Cardiac muscle cell (in vitro differentiated cells and primary cell): ENCODE results near the gene FAM168A. TPM values are rescaled to one million over a fixed set of nuclear protein-coding genes. Genes with fewer than 3 reads are reported as not detected.

Experiments
- DNase-seq, 2 donors: peaks; one replicate each; pipeline versions ENCODE4 v3.0.0 to v3.0.0-alpha.2; 2010 to 2017; ENCODE audit warnings: low read depth in 1 of 2, low spot score in 1 of 2
- H3K27ac ChIP-seq: fragments of 200-600 bp; sonication (generic); 2 replicates; pipeline ENCODE4 v1.5.1; 2016
- H3K27me3 ChIP-seq: fragments of 200-600 bp; sonication (generic); 2 replicates; pipeline ENCODE4 v1.6.0; 2016; ENCODE audit warnings: control low read depth
- H3K36me3 ChIP-seq: fragments of 200-600 bp; sonication (generic); 2 replicates; pipeline ENCODE4 v1.5.1; 2016; ENCODE audit warnings: control low read depth
- H3K4me1 ChIP-seq: fragments of 200-600 bp; sonication (generic); 2 replicates; pipeline ENCODE4 v1.8.1; 2017; ENCODE audit warnings: low read depth, mild to moderate bottlenecking, mixed run types
- H3K4me3 ChIP-seq: fragments of 200-600 bp; sonication (generic); 2 replicates; pipeline ENCODE4 v1.5.1; 2016; ENCODE audit warnings: mild to moderate bottlenecking
- H3K9me3 ChIP-seq: fragments of 200-600 bp; sonication (generic); 2 replicates; pipeline ENCODE4 v1.5.1; 2017; ENCODE audit warnings: low read depth, mild to moderate bottlenecking, control low read depth
- polyA plus RNA-seq: library from polyadenylated mRNA; unstranded; fragments of >200 nt; fragmentation: Nextera tagmentation; extraction: Ambion mirVana; gene quantifications from 2 replicates; pipeline ENCODE4 v1.2.1, GENCODE V29; 2016
- total RNA-seq: library from RNA; depleted of rRNA; stranded (reverse); fragments of >200 nt; gene quantifications from 2 replicates; pipeline ENCODE4 v1.2.3, GENCODE V29; 2016
- TF ChIP-seq, protein P1 (sequence below): IDR thresholded peaks from 2 replicates; pipeline ENCODE4 v1.5.1; 2012; ENCODE audit warnings: low read depth, mild to moderate bottlenecking, low read length

Gene FAM168A
- total and polyA plus RNA-seq, 2 experiments from 2014 or later = 9.7 to 32.4 TPM

DNA sequence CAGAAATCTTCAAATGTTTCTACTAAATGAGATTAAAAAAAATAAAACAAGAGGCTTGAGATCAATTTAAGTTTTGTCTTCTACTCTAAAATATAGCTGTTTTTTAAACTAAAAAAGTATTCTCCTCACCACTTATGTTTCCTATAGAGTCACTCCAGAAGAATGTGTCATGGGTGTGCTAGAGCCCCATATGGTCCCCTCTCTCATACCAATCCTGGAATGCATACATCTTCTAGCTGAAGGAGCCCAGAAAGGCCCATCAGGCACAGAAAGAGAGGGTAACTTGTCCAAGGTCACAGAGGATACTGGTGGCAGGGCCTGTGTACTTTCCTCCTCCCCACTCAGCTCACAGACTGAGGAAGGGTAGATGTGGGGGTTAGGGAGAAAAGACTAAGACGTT, 187.3 kb downstream of the FAM168A start:
- DNase-seq = no peak
- H3K4me1 ChIP-seq = peaks cover 3% of the 10 kb centered on the region
- peaks cover 4% of the 10 kb centered on the region for H3K36me3 ChIP-seq
- H3K27ac ChIP-seq = no peak overlapping the region
- no peaks in the 10 kb centered on the region for H3K9me3 ChIP-seq
- TF ChIP-seq, protein P1, sequence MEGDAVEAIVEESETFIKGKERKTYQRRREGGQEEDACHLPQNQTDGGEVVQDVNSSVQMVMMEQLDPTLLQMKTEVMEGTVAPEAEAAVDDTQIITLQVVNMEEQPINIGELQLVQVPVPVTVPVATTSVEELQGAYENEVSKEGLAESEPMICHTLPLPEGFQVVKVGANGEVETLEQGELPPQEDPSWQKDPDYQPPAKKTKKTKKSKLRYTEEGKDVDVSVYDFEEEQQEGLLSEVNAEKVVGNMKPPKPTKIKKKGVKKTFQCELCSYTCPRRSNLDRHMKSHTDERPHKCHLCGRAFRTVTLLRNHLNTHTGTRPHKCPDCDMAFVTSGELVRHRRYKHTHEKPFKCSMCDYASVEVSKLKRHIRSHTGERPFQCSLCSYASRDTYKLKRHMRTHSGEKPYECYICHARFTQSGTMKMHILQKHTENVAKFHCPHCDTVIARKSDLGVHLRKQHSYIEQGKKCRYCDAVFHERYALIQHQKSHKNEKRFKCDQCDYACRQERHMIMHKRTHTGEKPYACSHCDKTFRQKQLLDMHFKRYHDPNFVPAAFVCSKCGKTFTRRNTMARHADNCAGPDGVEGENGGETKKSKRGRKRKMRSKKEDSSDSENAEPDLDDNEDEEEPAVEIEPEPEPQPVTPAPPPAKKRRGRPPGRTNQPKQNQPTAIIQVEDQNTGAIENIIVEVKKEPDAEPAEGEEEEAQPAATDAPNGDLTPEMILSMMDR = no peak
- no peak overlapping the region for H3K4me3 ChIP-seq
- no peaks in the 10 kb centered on the region for H3K27me3 ChIP-seq

DNA sequence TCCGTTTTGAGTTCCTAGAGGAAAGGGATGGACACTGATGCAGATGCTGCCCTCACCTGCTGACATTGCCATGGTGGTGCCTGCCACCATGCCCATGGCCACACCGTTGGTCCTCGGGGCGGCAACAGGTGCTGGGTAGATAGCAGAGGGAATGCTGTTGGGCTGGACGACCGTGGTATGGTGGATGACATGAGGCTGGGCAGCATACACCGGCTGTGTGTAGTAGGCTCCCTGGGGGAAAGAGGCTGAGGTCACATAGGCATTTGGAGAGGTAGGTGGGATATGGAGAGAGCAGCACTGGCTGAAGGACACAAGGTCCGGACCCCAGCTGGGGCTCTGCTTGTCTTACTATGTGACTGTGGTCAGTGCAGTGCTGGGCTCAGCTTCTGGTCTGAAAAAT, 188.5 kb downstream of the FAM168A start:
- Histone ChIP-seq H3K36me3 (peaks cover 4% of the 10 kb centered on the region), H3K4me1 (no peaks in the 10 kb centered on the region), H3K9me3 (no peaks in the 10 kb centered on the region), H3K4me3 (no peak overlapping the region), H3K27ac (no peak overlapping the region), H3K27me3 (no peaks in the 10 kb centered on the region)
- TF ChIP-seq, protein P1 = no peak
- no peak for DNase-seq

DNA sequence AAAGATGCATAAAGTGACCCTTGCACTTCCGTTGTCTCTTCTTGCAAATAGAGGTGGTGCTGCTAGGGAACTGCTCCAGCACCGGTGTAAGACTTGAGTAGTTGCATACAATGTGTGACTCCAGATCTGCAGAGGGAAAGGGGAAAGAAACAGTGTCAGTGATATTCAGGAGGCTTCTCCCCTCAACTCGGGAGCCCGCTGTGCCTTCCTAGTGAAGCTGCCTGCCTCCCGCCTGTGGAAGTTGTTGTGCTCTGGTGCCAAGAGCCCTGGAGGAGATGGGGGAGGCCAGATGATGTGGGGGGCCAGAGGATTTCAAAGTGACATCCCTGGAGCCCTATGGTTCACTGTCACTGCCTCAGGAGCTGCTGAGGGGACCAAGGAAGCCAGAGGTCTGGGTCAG, 191.3 kb downstream of the FAM168A start:
- peaks cover 4% of the 10 kb centered on the region for H3K4me1 ChIP-seq
- DNase-seq = no peak
- no peak overlapping the region for H3K27ac ChIP-seq

DNA sequence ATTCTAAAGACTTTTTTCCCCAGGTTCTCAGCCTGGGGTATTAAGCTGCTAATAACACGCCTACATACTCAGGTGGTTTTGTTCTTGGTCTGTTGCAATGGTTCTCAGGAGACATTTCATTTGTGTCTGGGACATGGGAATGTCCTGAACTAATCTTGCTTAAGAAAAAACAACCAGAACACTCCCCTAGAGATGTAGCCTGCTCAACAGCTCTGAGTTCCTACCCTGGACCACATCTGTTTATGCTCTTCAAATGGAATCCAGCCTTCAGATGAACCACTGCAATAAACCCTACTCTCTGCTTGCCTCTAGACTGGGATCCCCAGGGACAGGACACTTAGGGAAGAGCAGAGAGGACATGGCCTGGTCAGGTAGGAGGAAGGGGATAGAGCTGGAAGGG, 191.8 kb downstream of the FAM168A start:
- peaks cover 4% of the 10 kb centered on the region for H3K36me3 ChIP-seq
- H3K27ac ChIP-seq = no peak overlapping the region
- TF ChIP-seq, protein P1 = no peak
- peaks cover 4% of the 10 kb centered on the region for H3K4me1 ChIP-seq
- H3K9me3 ChIP-seq = no peaks in the 10 kb centered on the region
- no peak for DNase-seq
- H3K4me3 ChIP-seq = no peak overlapping the region
- no peaks in the 10 kb centered on the region for H3K27me3 ChIP-seq

More for the DNA sequence above, 191.3 kb downstream of the FAM168A start:
- Histone ChIP-seq H3K9me3 (no peaks in the 10 kb centered on the region), H3K4me3 (no peak overlapping the region), H3K27me3 (no peaks in the 10 kb centered on the region), H3K36me3 (peaks cover 4% of the 10 kb centered on the region)
- TF ChIP-seq, protein P1 = no peak

DNA sequence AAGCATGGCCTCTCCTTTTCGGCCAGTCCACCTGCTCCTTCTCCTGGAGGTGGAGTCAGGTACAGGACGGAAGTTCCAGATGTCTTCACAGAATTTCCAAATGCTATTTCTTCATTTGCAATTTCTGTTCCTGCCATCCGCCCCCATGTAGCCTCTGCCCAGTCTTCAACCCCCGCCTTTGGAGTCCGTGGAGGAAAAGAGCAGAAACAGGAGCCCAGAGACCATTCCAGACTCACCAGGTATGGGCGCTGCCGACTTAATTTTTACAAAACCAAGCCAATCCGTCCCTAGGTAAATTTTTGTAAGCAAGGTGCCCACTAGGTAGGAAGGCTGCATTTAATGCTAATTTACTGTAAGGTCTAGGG, 192.8 kb downstream of the FAM168A start:
- Histone ChIP-seq H3K9me3 (no peaks in the 10 kb centered on the region), H3K4me1 (peaks cover 4% of the 10 kb centered on the region), H3K27ac (no peak overlapping the region), H3K4me3 (no peak overlapping the region), H3K36me3 (peaks cover 4% of the 10 kb centered on the region), H3K27me3 (no peaks in the 10 kb centered on the region)
- DNase-seq = no peak
- TF ChIP-seq, protein P1 = no peak
